NB4 (cell line): ENCODE results near the gene SORT1.

Source experiments
- MYC ChIP-seq: IDR thresholded peaks from 2 replicates; pipeline ENCODE4 v1.6.1; 2011; ENCODE audit warnings: low read depth, low read length
- POLR2A ChIP-seq: IDR thresholded peaks from 2 replicates; pipeline ENCODE4 v1.6.1; 2011; ENCODE audit warnings: mild to moderate bottlenecking; ENCODE audit not compliant: insufficient read length; ENCODE audit errors: extremely low read depth
- TF ChIP-seq, protein P1 (sequence below): IDR thresholded peaks from one replicate; pipeline ENCODE4 v1.5.1; 2012; ENCODE audit warnings: low read depth, low read length
- TF ChIP-seq, protein P2 (sequence below): IDR thresholded peaks from 2 replicates; pipeline ENCODE4 v1.6.1; 2011; ENCODE audit warnings: low read depth, low read length

DNA sequence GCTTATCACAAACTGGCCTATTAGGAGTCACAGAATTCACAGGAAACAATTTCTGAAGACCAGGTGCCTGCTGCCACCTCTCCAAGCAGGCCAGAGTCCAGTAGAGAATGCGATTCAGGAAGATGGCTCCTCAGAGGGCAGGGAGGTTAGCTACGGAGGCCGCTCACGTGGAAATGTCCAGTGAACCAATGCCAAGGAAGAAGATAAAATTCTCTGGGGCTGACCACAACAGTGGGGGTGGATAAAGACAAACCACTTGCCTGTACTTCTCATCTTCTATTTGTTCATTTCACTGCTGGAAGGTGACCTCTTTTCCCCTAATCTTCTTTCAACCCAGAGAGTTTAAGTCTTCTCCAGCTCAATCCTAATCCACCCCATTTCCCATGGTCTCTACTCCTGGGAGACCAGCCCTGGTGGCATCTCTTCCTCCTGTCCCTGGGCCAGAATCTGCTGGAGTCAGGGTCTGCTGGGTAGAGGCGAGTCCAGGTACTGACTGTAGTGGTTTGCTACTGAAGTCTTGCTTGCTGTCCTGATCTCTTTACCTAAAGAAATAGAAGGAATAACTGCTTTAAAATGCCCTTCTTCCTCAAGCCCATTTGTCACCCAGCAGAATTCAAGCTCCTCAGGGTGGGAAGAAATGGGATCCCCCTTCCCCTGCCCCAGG, 118.0 kb downstream of the SORT1 start:
- TF ChIP-seq, protein P1, sequence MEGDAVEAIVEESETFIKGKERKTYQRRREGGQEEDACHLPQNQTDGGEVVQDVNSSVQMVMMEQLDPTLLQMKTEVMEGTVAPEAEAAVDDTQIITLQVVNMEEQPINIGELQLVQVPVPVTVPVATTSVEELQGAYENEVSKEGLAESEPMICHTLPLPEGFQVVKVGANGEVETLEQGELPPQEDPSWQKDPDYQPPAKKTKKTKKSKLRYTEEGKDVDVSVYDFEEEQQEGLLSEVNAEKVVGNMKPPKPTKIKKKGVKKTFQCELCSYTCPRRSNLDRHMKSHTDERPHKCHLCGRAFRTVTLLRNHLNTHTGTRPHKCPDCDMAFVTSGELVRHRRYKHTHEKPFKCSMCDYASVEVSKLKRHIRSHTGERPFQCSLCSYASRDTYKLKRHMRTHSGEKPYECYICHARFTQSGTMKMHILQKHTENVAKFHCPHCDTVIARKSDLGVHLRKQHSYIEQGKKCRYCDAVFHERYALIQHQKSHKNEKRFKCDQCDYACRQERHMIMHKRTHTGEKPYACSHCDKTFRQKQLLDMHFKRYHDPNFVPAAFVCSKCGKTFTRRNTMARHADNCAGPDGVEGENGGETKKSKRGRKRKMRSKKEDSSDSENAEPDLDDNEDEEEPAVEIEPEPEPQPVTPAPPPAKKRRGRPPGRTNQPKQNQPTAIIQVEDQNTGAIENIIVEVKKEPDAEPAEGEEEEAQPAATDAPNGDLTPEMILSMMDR = no peak
- TF ChIP-seq POLR2A (no peak), MYC (no peak)
- TF ChIP-seq, protein P2, sequence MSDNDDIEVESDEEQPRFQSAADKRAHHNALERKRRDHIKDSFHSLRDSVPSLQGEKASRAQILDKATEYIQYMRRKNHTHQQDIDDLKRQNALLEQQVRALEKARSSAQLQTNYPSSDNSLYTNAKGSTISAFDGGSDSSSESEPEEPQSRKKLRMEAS = no peak
